ACC112 (cell line): ENCODE data around the gene RAD51B.
A peak's percentile ranks its signal among the peaks of the same experiment; 100 is the strongest.

Experiments used
- H2AFZ ChIP-seq: fragments of 200-600 bp; sonication (generic); one replicate; pipeline ENCODE4 v1.6.0; 2017; ENCODE audit warnings: antibody characterized with exemption, low read length; ENCODE audit not compliant: unreplicated experiment
- H3K27ac ChIP-seq: fragments of 200-600 bp; sonication (generic); 2 replicates; pipeline ENCODE4 v1.5.1; 2014; ENCODE audit warnings: low read depth, mild to moderate bottlenecking, antibody characterized with exemption, low read length, moderate library complexity
- H3K27me3 ChIP-seq: fragments of 200-600 bp; sonication (generic); 2 replicates; pipeline ENCODE4 v1.6.1; 2014; ENCODE audit warnings: mild to moderate bottlenecking, antibody characterized with exemption, low read length, moderate library complexity, mixed read lengths; ENCODE audit not compliant: insufficient read depth
- H3K36me3 ChIP-seq: fragments of 200-600 bp; sonication (generic); 2 replicates; pipeline ENCODE4 v1.6.1; 2016; ENCODE audit warnings: mild to moderate bottlenecking, antibody characterized with exemption, low read length, moderate library complexity, mixed read lengths; ENCODE audit not compliant: insufficient read depth
- H3K4me1 ChIP-seq: fragments of 200-600 bp; sonication (generic); one replicate; pipeline ENCODE4 v1.6.1; 2016; ENCODE audit warnings: low read length, mixed read lengths; ENCODE audit not compliant: insufficient read depth, unreplicated experiment, control insufficient read depth
- H3K4me3 ChIP-seq: fragments of 200-600 bp; sonication (generic); 2 replicates; pipeline ENCODE4 v1.5.1; 2014; ENCODE audit warnings: mild to moderate bottlenecking, low read depth, low read length
- H3K79me2 ChIP-seq: fragments of 200-600 bp; sonication (generic); one replicate; pipeline ENCODE4 v1.6.0; 2016; ENCODE audit warnings: low read length; ENCODE audit not compliant: control insufficient read depth, unreplicated experiment, insufficient read depth

Gene RAD51B

GRCh38 chr14:68075382-68076029 lies 255.9 kb downstream of the RAD51B start:
- no peak overlapping the region for H2AFZ ChIP-seq
- no peak overlapping the region for H3K27ac ChIP-seq
- H3K4me1 ChIP-seq = peaks cover 9% of the 10 kb centered on the region

GRCh38 chr14:68076451-68076850 lies 256.9 kb downstream of the RAD51B start:
- no peak overlapping the region for H3K27ac ChIP-seq
- H3K4me1 ChIP-seq = peaks cover 9% of the 10 kb centered on the region
- H3K36me3 ChIP-seq = peaks cover 11% of the 10 kb centered on the region; the same call in 1 of the 2 replicates
- H3K79me2 ChIP-seq = no peaks in the 10 kb centered on the region
- no peaks in the 10 kb centered on the region for H3K27me3 ChIP-seq
- no peak overlapping the region for H3K4me3 ChIP-seq
- no peak overlapping the region for H2AFZ ChIP-seq

More at GRCh38 chr14:68075382-68076029, 255.9 kb downstream of the RAD51B start:
- no peaks in the 10 kb centered on the region for H3K27me3 ChIP-seq
- H3K4me3 ChIP-seq = no peak overlapping the region
- no peaks in the 10 kb centered on the region for H3K79me2 ChIP-seq
- peaks cover 11% of the 10 kb centered on the region; the same call in 1 of the 2 replicates for H3K36me3 ChIP-seq

GRCh38 chr14:68079941-68080697 lies 260.5 kb downstream of the RAD51B start:
- Histone ChIP-seq H3K79me2 (no peaks in the 10 kb centered on the region), H2AFZ (no peak overlapping the region), H3K27ac (no peak overlapping the region), H3K27me3 (no peaks in the 10 kb centered on the region), H3K4me3 (no peak overlapping the region), H3K36me3 (no peaks in the 10 kb centered on the region), H3K4me1 (peaks cover 9% of the 10 kb centered on the region)

GRCh38 chr14:68081489-68081888 lies 261.9 kb downstream of the RAD51B start:
- Histone ChIP-seq H3K36me3 (no peaks in the 10 kb centered on the region), H3K4me1 (peaks cover 2% of the 10 kb centered on the region), H3K27me3 (no peaks in the 10 kb centered on the region), H3K4me3 (no peak overlapping the region), H3K79me2 (no peaks in the 10 kb centered on the region), H3K27ac (no peak overlapping the region), H2AFZ (no peak overlapping the region)

- H3K36me3 ChIP-seq = no peaks in the 10 kb centered on the region
- H3K27ac ChIP-seq = no peak overlapping the region
- H3K27me3 ChIP-seq = no peaks in the 10 kb centered on the region
- H3K79me2 ChIP-seq = no peaks in the 10 kb centered on the region
- H3K4me1 ChIP-seq = no peaks in the 10 kb centered on the region
- H3K4me3 ChIP-seq = no peak overlapping the region
- H2AFZ ChIP-seq = no peak overlapping the region
These were observed 263.2 kb downstream of the RAD51B start for GRCh38 chr14:68082698-68083291.

GRCh38 chr14:68084256-68084655 lies 264.7 kb downstream of the RAD51B start:
- Histone ChIP-seq H3K36me3 (no peaks in the 10 kb centered on the region), H3K4me3 (no peak overlapping the region), H3K27ac (no peak overlapping the region), H2AFZ (no peak overlapping the region), H3K27me3 (no peaks in the 10 kb centered on the region), H3K79me2 (no peaks in the 10 kb centered on the region), H3K4me1 (peaks cover 7% of the 10 kb centered on the region)

GRCh38 chr14:68085742-68086141 lies 266.2 kb downstream of the RAD51B start:
- H3K79me2 ChIP-seq = no peaks in the 10 kb centered on the region
- no peaks in the 10 kb centered on the region for H3K36me3 ChIP-seq
- no peaks in the 10 kb centered on the region for H3K27me3 ChIP-seq
- no peak overlapping the region for H3K27ac ChIP-seq
- H3K4me3 ChIP-seq = no peak overlapping the region
- H3K4me1 ChIP-seq = peaks cover 7% of the 10 kb centered on the region
- H2AFZ ChIP-seq = no peak overlapping the region

- no peaks in the 10 kb centered on the region for H3K27me3 ChIP-seq
- H3K79me2 ChIP-seq = no peaks in the 10 kb centered on the region
- H3K4me3 ChIP-seq = no peak overlapping the region
- H2AFZ ChIP-seq = peak overlapping the region; percentile 3
- H3K4me1 ChIP-seq = peaks cover 7% of the 10 kb centered on the region
- H3K27ac ChIP-seq = peak overlapping the region; percentile 25; the same call in 1 of the 2 replicates
- H3K36me3 ChIP-seq = no peaks in the 10 kb centered on the region
These were observed 268.9 kb downstream of the RAD51B start for GRCh38 chr14:68088451-68088854.

GRCh38 chr14:68089146-68089731 lies 269.7 kb downstream of the RAD51B start:
- Histone ChIP-seq H3K79me2 (no peaks in the 10 kb centered on the region), H3K4me3 (no peak overlapping the region), H2AFZ (peak overlapping the region; percentile 3), H3K27ac (peak overlapping the region; percentile 25; the same call in 1 of the 2 replicates), H3K27me3 (no peaks in the 10 kb centered on the region), H3K4me1 (peaks cover 7% of the 10 kb centered on the region), H3K36me3 (no peaks in the 10 kb centered on the region)

- Histone ChIP-seq H3K4me3 (no peak overlapping the region), H3K27me3 (no peaks in the 10 kb centered on the region), H3K36me3 (0 out of 2 replicates have a peak, but pooled peaks cover 3% of the 10 kb centered on the region), H3K79me2 (no peaks in the 10 kb centered on the region), H2AFZ (no peak overlapping the region), H3K4me1 (peaks cover under 1% of the 10 kb centered on the region), H3K27ac (no peak overlapping the region)
These were observed 274.6 kb downstream of the RAD51B start for GRCh38 chr14:68094158-68094557.
